Trophoblast cell (in vitro differentiated cells and primary cell): ENCODE results near the gene SMIM31.

Experiments
- DNase-seq, 2 donors: peaks; one replicate each; pipeline ENCODE4 v3.0.0-alpha.2; 2016
- H2AFZ ChIP-seq: 2 replicates; pipeline ENCODE4 v1.6.1; 2013; ENCODE audit warnings: low read length, moderate library complexity, mild to moderate bottlenecking; ENCODE audit not compliant: insufficient read depth, poor library complexity
- H2AK5ac ChIP-seq: 2 replicates; pipeline ENCODE4 v1.6.1; 2013; ENCODE audit warnings: mild to moderate bottlenecking, low read length
- H2BK120ac ChIP-seq: 2 replicates; pipeline ENCODE4 v1.6.1; 2013; ENCODE audit warnings: low read length, mild to moderate bottlenecking, moderate library complexity; ENCODE audit not compliant: insufficient read depth, poor library complexity
- H2BK12ac ChIP-seq: 2 replicates; pipeline ENCODE4 v1.6.1; 2013; ENCODE audit warnings: mild to moderate bottlenecking, low read length, moderate library complexity
- H2BK5ac ChIP-seq: 2 replicates; pipeline ENCODE4 v1.6.1; 2013; ENCODE audit warnings: low read length, low read depth, moderate library complexity, mild to moderate bottlenecking; ENCODE audit not compliant: poor library complexity
- H3K14ac ChIP-seq: 2 replicates; pipeline ENCODE4 v1.6.1; 2013; ENCODE audit warnings: mild to moderate bottlenecking, low read length
- H3K18ac ChIP-seq: 2 replicates; pipeline ENCODE4 v1.6.1; 2013; ENCODE audit warnings: mild to moderate bottlenecking, low read length
- H3K23ac ChIP-seq: 2 replicates; pipeline ENCODE4 v1.6.1; 2013; ENCODE audit warnings: low read length
- H3K27ac ChIP-seq: 2 replicates; pipeline ENCODE4 v1.5.1; 2013; ENCODE audit warnings: low read depth, mild to moderate bottlenecking, inconsistent platforms, low read length, moderate library complexity
- H3K27me3 ChIP-seq: 2 replicates; pipeline ENCODE4 v1.6.1; 2013; ENCODE audit warnings: inconsistent platforms, mild to moderate bottlenecking, low read length, moderate library complexity; ENCODE audit not compliant: insufficient read depth
- H3K36me3 ChIP-seq, 2 experiments: 1 replicate in 1 of 2; 2 replicates in 1 of 2; pipeline ENCODE4 v1.6.1; 2013; ENCODE audit warnings: low read length in 2 of 2, mild to moderate bottlenecking in 2 of 2, moderate library complexity in 1 of 2; ENCODE audit not compliant: insufficient read depth in 2 of 2, control insufficient read depth in 1 of 2
- H3K4ac ChIP-seq: 2 replicates; pipeline ENCODE4 v1.6.1; 2013; ENCODE audit warnings: low read depth, mild to moderate bottlenecking, low read length, moderate library complexity
- H3K4me1 ChIP-seq, 2 experiments: 1 replicate in 1 of 2; 2 replicates in 1 of 2; pipeline ENCODE4 v1.6.1; 2013; ENCODE audit warnings: low read length in 2 of 2, mild to moderate bottlenecking in 2 of 2, moderate library complexity in 1 of 2; ENCODE audit not compliant: insufficient read depth in 2 of 2, control insufficient read depth in 1 of 2
- H3K4me2 ChIP-seq: 2 replicates; pipeline ENCODE4 v1.6.1; 2013; ENCODE audit warnings: inconsistent platforms, mild to moderate bottlenecking, low read length, moderate library complexity
- H3K4me3 ChIP-seq: 2 replicates; pipeline ENCODE4 v1.5.1; 2013; ENCODE audit warnings: mild to moderate bottlenecking, low read depth, low read length, inconsistent platforms
- H3K79me1 ChIP-seq: one replicate; pipeline ENCODE4 v1.6.1; 2013; ENCODE audit warnings: low read length
- H3K79me2 ChIP-seq: 2 replicates; pipeline ENCODE4 v1.6.1; 2013; ENCODE audit warnings: low read length, mild to moderate bottlenecking; ENCODE audit not compliant: control insufficient read depth, insufficient read depth, poor library complexity
- H3K9ac ChIP-seq: 2 replicates; pipeline ENCODE4 v1.6.1; 2013; ENCODE audit warnings: mild to moderate bottlenecking, low read length
- H3K9me3 ChIP-seq: 2 replicates; pipeline ENCODE4 v1.6.1; 2013; ENCODE audit warnings: low read depth, mild to moderate bottlenecking, control low read depth, inconsistent platforms, low read length; ENCODE audit not compliant: insufficient read depth
- H4K12ac ChIP-seq: 2 replicates; pipeline ENCODE4 v1.6.1; 2013; ENCODE audit warnings: low read depth, mild to moderate bottlenecking, low read length, moderate library complexity
- H4K8ac ChIP-seq: 2 replicates; pipeline ENCODE4 v1.6.1; 2013; ENCODE audit warnings: low read depth, mild to moderate bottlenecking, low read length, moderate library complexity
- H4K91ac ChIP-seq: one replicate; pipeline ENCODE4 v1.6.1; 2013; ENCODE audit warnings: low read depth, mild to moderate bottlenecking, low read length, moderate library complexity
- WGBS: extraction: QIAGEN DNeasy Blood & Tissue Kit; methylation state at CpG from one replicate; pipeline ENCODE4 v1.1.7; 2013; ENCODE audit warnings: missing lambda C conversion rate; ENCODE audit not compliant: insufficient read length, insufficient coverage; ENCODE audit errors: extremely low coverage; 5-methylcytosine and 5-hydroxymethylcytosine counted together

SMIM31 gene

GRCh38 chr4:164803702-164804101 lies 49.8 kb downstream of the SMIM31 start:
- Histone ChIP-seq H4K12ac (no peak overlapping the region), H2AFZ (no peak overlapping the region), H4K91ac (no peak overlapping the region), H2BK120ac (no peak overlapping the region), H3K4me2 (no peak overlapping the region), H3K27ac (no peak overlapping the region), H3K4me3 (no peak overlapping the region), H3K9ac (no peak overlapping the region), H3K4me1 (no peaks in the 10 kb centered on the region), H3K79me2 (no peaks in the 10 kb centered on the region), H2BK5ac (no peak overlapping the region), H3K36me3 (no peaks in the 10 kb centered on the region), H4K8ac (no peak overlapping the region), H3K18ac (no peak overlapping the region), H3K9me3 (no peaks in the 10 kb centered on the region), H3K23ac (no peak overlapping the region), H3K4ac (no peak overlapping the region), H3K27me3 (no peaks in the 10 kb centered on the region), H2AK5ac (no peak overlapping the region), H3K14ac (no peak overlapping the region), H3K79me1 (no peaks in the 10 kb centered on the region), H2BK12ac (no peak overlapping the region)
- WGBS: no CpG with 5 or more reads among the region's 8 CpGs
- no peak for DNase-seq

GRCh38 chr4:164807611-164808010 lies 53.7 kb downstream of the SMIM31 start:
- H3K9me3 ChIP-seq: no peaks in the 10 kb centered on the region
- no peak overlapping the region for H2BK12ac ChIP-seq

GRCh38 chr4:164813554-164813953 lies 59.6 kb downstream of the SMIM31 start:
- H2BK12ac ChIP-seq: no peak overlapping the region
- H3K18ac ChIP-seq: no peak overlapping the region
- no peak overlapping the region for H3K4me3 ChIP-seq
- no CpG with 5 or more reads among the region's 2 CpGs for WGBS
- no peak overlapping the region for H4K8ac ChIP-seq
- H2BK5ac ChIP-seq: no peak overlapping the region
- H4K12ac ChIP-seq: no peak overlapping the region
- no peaks in the 10 kb centered on the region for H3K9me3 ChIP-seq
- H4K91ac ChIP-seq: no peak overlapping the region
- no peaks in the 10 kb centered on the region for H3K36me3 ChIP-seq
- H2AFZ ChIP-seq: no peak overlapping the region
- H3K4ac ChIP-seq: no peak overlapping the region
- H3K23ac ChIP-seq: no peak overlapping the region
- no peaks in the 10 kb centered on the region for H3K27me3 ChIP-seq
- H3K4me1 ChIP-seq: no peaks in the 10 kb centered on the region
- H3K79me1 ChIP-seq: no peaks in the 10 kb centered on the region
- DNase-seq: no peak
- H2BK120ac ChIP-seq: no peak overlapping the region
- H2AK5ac ChIP-seq: no peak overlapping the region
- no peaks in the 10 kb centered on the region for H3K79me2 ChIP-seq
- H3K4me2 ChIP-seq: no peak overlapping the region
- H3K27ac ChIP-seq: no peak overlapping the region
- H3K14ac ChIP-seq: no peak overlapping the region
- H3K9ac ChIP-seq: no peak overlapping the region

More at GRCh38 chr4:164807611-164808010, 53.7 kb downstream of the SMIM31 start:
- no peak overlapping the region for H2BK120ac ChIP-seq
- H3K4me2 ChIP-seq: peak overlapping the region; percentile 11
- H3K4me3 ChIP-seq: no peak overlapping the region
- no peak overlapping the region for H4K8ac ChIP-seq
- H3K27me3 ChIP-seq: no peaks in the 10 kb centered on the region
- H2BK5ac ChIP-seq: no peak overlapping the region
- no peak overlapping the region for H2AFZ ChIP-seq
- H2AK5ac ChIP-seq: no peak overlapping the region
- no peak overlapping the region for H3K27ac ChIP-seq
- H3K9ac ChIP-seq: no peak overlapping the region
- H3K79me2 ChIP-seq: no peaks in the 10 kb centered on the region
- no peak overlapping the region for H4K91ac ChIP-seq
- H3K36me3 ChIP-seq: no peaks in the 10 kb centered on the region
- H3K4me1 ChIP-seq: no peaks in the 10 kb centered on the region
- no CpG with 5 or more reads among the region's 12 CpGs for WGBS
- no peak overlapping the region for H3K4ac ChIP-seq
- DNase-seq: peak in 1 of 2 donors; percentile 10
- H3K23ac ChIP-seq: no peak overlapping the region
- no peak overlapping the region for H4K12ac ChIP-seq
- no peak overlapping the region for H3K14ac ChIP-seq
- no peaks in the 10 kb centered on the region for H3K79me1 ChIP-seq
- no peak overlapping the region for H3K18ac ChIP-seq

GRCh38 chr4:164815711-164816110 lies 61.8 kb downstream of the SMIM31 start:
- no CpG with 5 or more reads among the region's 1 CpG for WGBS
- Histone ChIP-seq H2AK5ac (no peak overlapping the region), H2BK5ac (no peak overlapping the region), H3K4me2 (no peak overlapping the region), H4K91ac (no peak overlapping the region), H3K9ac (no peak overlapping the region), H3K4me3 (no peak overlapping the region), H3K79me1 (no peaks in the 10 kb centered on the region), H3K14ac (no peak overlapping the region), H3K4me1 (no peaks in the 10 kb centered on the region), H4K12ac (no peak overlapping the region), H3K36me3 (no peaks in the 10 kb centered on the region), H3K9me3 (no peaks in the 10 kb centered on the region), H3K27ac (no peak overlapping the region), H3K27me3 (no peaks in the 10 kb centered on the region), H3K79me2 (no peaks in the 10 kb centered on the region), H3K23ac (no peak overlapping the region), H2AFZ (no peak overlapping the region), H4K8ac (no peak overlapping the region), H2BK12ac (no peak overlapping the region), H2BK120ac (no peak overlapping the region), H3K4ac (no peak overlapping the region), H3K18ac (no peak overlapping the region)
- DNase-seq: no peak
